Caco-2 (cell line): ENCODE data around the gene EDN2. TPM values are rescaled to one million over a fixed set of nuclear protein-coding genes. Genes with fewer than 3 reads are reported as not detected.

ENCODE experiments used
- BruUV-seq: library from RNA; stranded (reverse); fragments of 400-500 nt; replicated peaks from 2 replicates; lab custom pipeline; 2021; lab: Mats Ljungman, UMichigan
- CTCF ChIA-PET: fragments of 300-600 bp; sonication (Branson Sonifier 250); formaldehyde crosslinking; loops from one replicate; lab custom pipeline; 2022; ENCODE audit warnings: antibody characterized with exemption; lab: Charles Lee
- POLR2A ChIA-PET: fragments of 300-600 bp; sonication (Branson Sonifier 250); formaldehyde crosslinking; loops from one replicate; lab custom pipeline; 2022; ENCODE audit warnings: antibody characterized with exemption; lab: Charles Lee
- DNase-seq, 2 experiments: peaks; one replicate each; pipeline versions ENCODE4 v3.0.0 to v3.0.0-alpha.2; 2020 to 2022
- H3K27me3 ChIP-seq: replicated peaks from 2 replicates; pipeline ENCODE4 v1.6.0; 2011; ENCODE audit warnings: low read length; ENCODE audit not compliant: control insufficient read depth, insufficient read depth
- H3K36me3 ChIP-seq: 2 replicates; pipeline ENCODE4 v1.5.1; 2011; ENCODE audit warnings: low read length; ENCODE audit not compliant: control insufficient read depth, insufficient read depth
- H3K4me1 ChIP-seq: fragments of 250-450 bp; sonication (Bioruptor Pico); 2 replicates; pipeline ENCODE4 v1.5.1; 2020; ENCODE audit warnings: mild to moderate bottlenecking
- H3K4me3 ChIP-seq: 2 replicates; pipeline ENCODE4 v1.5.1; 2011; ENCODE audit warnings: low read depth, mild to moderate bottlenecking, control low read depth, low read length
- H3K9me3 ChIP-seq: fragments of 250-450 bp; sonication (Bioruptor Pico); 2 replicates; pipeline ENCODE4 v1.5.1; 2020; ENCODE audit warnings: mild to moderate bottlenecking, moderate library complexity
- H3K27ac Mint-ChIP-seq: one replicate; pipeline ENCODE4 v1.8.0; 2022; ENCODE audit warnings: mixed read lengths; ENCODE audit not compliant: unreplicated experiment
- H3K27me3 Mint-ChIP-seq: one replicate; pipeline ENCODE4 v1.8.0; 2022; ENCODE audit warnings: mixed read lengths; ENCODE audit not compliant: insufficient read depth, unreplicated experiment
- H3K36me3 Mint-ChIP-seq: one replicate; pipeline ENCODE4 v1.8.0; 2022; ENCODE audit warnings: mild to moderate bottlenecking, mixed read lengths; ENCODE audit not compliant: insufficient read depth, unreplicated experiment
- H3K4me1 Mint-ChIP-seq: one replicate; pipeline ENCODE4 v1.8.0; 2022; ENCODE audit warnings: low read depth, mixed read lengths; ENCODE audit not compliant: unreplicated experiment
- H3K4me3 Mint-ChIP-seq: one replicate; pipeline ENCODE4 v1.8.0; 2022; ENCODE audit warnings: mild to moderate bottlenecking, moderate library complexity, mixed read lengths; ENCODE audit not compliant: unreplicated experiment
- H3K9me3 Mint-ChIP-seq: one replicate; pipeline ENCODE4 v1.8.0; 2022; ENCODE audit warnings: mixed read lengths; ENCODE audit not compliant: unreplicated experiment
- CTCF ChIP-seq, 2 experiments: fragments of 200-600 bp in 1 of 2; IDR thresholded peaks; 1 replicate in 1 of 2; 2 replicates in 1 of 2; pipeline versions ENCODE4 v1.5.1 to v1.8.0; 2011 to 2022; ENCODE audit warnings: antibody characterized with exemption in 1 of 2, control low read depth in 1 of 2, inconsistent platforms in 1 of 2, low read depth in 1 of 2, low read length in 1 of 2, mild to moderate bottlenecking in 1 of 2, moderate library complexity in 1 of 2; ENCODE audit not compliant: insufficient read depth in 1 of 2, severe bottlenecking in 1 of 2, unreplicated experiment in 1 of 2
- intact Hi-C: fragments of 100-400 bp; cut with micrococcal nuclease; formaldehyde crosslinking; loops from one replicate; pipeline ENCODE4 v1.10.0; 2022; ENCODE audit not compliant: unreplicated experiment
- total RNA-seq: library from RNA; stranded (reverse); gene quantifications from 2 replicates; pipeline ENCODE4 v1.2.3, GENCODE V29; 2022

EDN2 gene
- total RNA-seq, 1 experiment from 2014 or later, result not detected

- Mint-ChIP-seq H3K27me3 (peaks cover 29% of the 10 kb centered on the region), H3K4me1 (no peaks in the 10 kb centered on the region), H3K27ac (no peak overlapping the region), H3K36me3 (no peaks in the 10 kb centered on the region), H3K9me3 (peaks cover 12% of the 10 kb centered on the region), H3K4me3 (no peak overlapping the region)
- ChIA-PET POLR2A (no interaction called here), CTCF (no interaction called here)
- H3K9me3 ChIP-seq, result no peaks in the 10 kb centered on the region
- intact Hi-C loops, result no loop called here
- H3K36me3 ChIP-seq, result no peaks in the 10 kb centered on the region
- H3K4me3 ChIP-seq, result no peak overlapping the region
- H3K27me3 ChIP-seq, result no peaks in the 10 kb centered on the region
- BruUV-seq, result no TSS peak
- no peak for DNase-seq
- TF ChIP-seq CTCF (IDR thresholded peaks at IDR 0.05; ENCODE audit: insufficient read depth in 1 of 2, low read depth in 1 of 2, low read length in 1 of 2, severe bottlenecking in 1 of 2, unreplicated experiment in 1 of 2), result no peak
- no peaks in the 10 kb centered on the region for H3K4me1 ChIP-seq
Measured at GRCh38 chr1:41528726-41529605, 44.5 kb upstream of the EDN2 start.

GRCh38 chr1:41528106-41528505 lies 43.6 kb upstream of the EDN2 start:
- intact Hi-C loops, result no loop called here
- Mint-ChIP-seq H3K4me3 (no peak overlapping the region), H3K9me3 (peaks cover 12% of the 10 kb centered on the region), H3K4me1 (no peaks in the 10 kb centered on the region), H3K27ac (no peak overlapping the region), H3K27me3 (peaks cover 21% of the 10 kb centered on the region), H3K36me3 (no peaks in the 10 kb centered on the region)
- ChIA-PET POLR2A (no interaction called here), CTCF (no interaction called here)
- no peak for DNase-seq
- no peaks in the 10 kb centered on the region for H3K27me3 ChIP-seq
- no peak for TF ChIP-seq CTCF (IDR thresholded peaks at IDR 0.05; ENCODE audit: insufficient read depth in 1 of 2, low read depth in 1 of 2, low read length in 1 of 2, severe bottlenecking in 1 of 2, unreplicated experiment in 1 of 2)
- H3K4me1 ChIP-seq, result no peaks in the 10 kb centered on the region
- H3K4me3 ChIP-seq, result no peak overlapping the region
- BruUV-seq, result no TSS peak
- no peaks in the 10 kb centered on the region for H3K9me3 ChIP-seq
- no peaks in the 10 kb centered on the region for H3K36me3 ChIP-seq

- TF ChIP-seq CTCF (IDR thresholded peaks at IDR 0.05; ENCODE audit: insufficient read depth in 1 of 2, low read depth in 1 of 2, low read length in 1 of 2, severe bottlenecking in 1 of 2, unreplicated experiment in 1 of 2), result no peak
- Histone ChIP-seq H3K9me3 (no peaks in the 10 kb centered on the region), H3K36me3 (no peaks in the 10 kb centered on the region), H3K4me1 (no peaks in the 10 kb centered on the region), H3K27me3 (no peaks in the 10 kb centered on the region), H3K4me3 (no peak overlapping the region)
- H3K36me3 Mint-ChIP-seq, result no peaks in the 10 kb centered on the region
- no peaks in the 10 kb centered on the region for H3K4me1 Mint-ChIP-seq
- no peak overlapping the region for H3K27ac Mint-ChIP-seq
- no peak for DNase-seq
- POLR2A ChIA-PET, result no interaction called here
- CTCF ChIA-PET, result no interaction called here
- H3K4me3 Mint-ChIP-seq, result no peak overlapping the region
- peaks cover 12% of the 10 kb centered on the region for H3K9me3 Mint-ChIP-seq
- no TSS peak for BruUV-seq
- peaks cover 13% of the 10 kb centered on the region for H3K27me3 Mint-ChIP-seq
- intact Hi-C loops, result no loop called here
Measured at GRCh38 chr1:41526956-41527561, 42.6 kb upstream of the EDN2 start.
